ENCODE data around the gene GPR141.

GRCh38 chr7:37740398-37740797 is 56.8 kb downstream of the GPR141 start:
- no peak for TF ChIP-seq CTCF (IDR thresholded peaks at IDR 0.05)
- no peak for TF ChIP-seq POLR2A (IDR thresholded peaks at IDR 0.05)
